ENCODE results near the gene CCDC192. TPM values are rescaled to one million over a fixed set of nuclear protein-coding genes. Genes with fewer than 3 reads are reported as not detected.
"Not testable (repeated sequence)": the region's sequence is repeated elsewhere in the genome, so short reads cannot be mapped to it uniquely, and the experiment has no call there.

Gene CCDC192
- total RNA-seq, 4 donors from 2014 or later, result 0.33 to 1.7 (median 1.1) TPM

DNA sequence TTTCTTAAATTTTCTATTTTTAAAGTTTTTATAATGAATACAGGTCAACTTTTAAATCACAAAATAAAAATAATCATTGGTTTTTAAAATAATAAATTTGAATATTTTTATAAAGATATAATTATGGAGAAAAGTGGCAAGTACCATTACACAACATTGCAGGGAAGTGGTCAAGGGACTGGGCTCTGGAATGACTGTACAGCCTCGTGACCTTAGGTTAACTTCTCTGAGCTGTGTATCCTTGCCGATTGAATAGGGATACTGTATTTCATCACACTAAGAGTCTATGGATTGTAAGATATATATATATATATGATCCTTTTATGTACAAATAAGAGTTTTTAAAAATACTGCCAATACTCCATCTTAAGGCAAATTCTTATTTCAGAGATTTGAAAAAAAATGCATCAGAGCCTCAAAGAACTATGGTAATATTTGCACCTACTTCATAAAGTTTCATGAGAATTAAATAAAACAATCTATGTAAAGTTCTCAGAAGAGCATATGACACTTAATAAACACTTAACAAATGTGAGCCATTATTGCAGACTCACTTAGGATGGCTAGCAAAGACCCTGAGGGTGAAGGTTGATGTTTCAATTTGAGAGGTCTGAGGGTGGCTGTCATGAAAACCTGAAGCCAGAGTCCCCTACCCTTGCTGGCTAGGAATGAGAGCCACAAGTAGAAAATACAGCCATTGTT lies 136.5 kb downstream of the CCDC192 start:
- intact Hi-C loops (cut with DNase I), result no loop called here
- DNase-seq (ENCODE audit: extremely low spot score), result no peak
- Histone ChIP-seq H3K36me3 (no peaks in the 10 kb centered on the region), H3K27ac (replicated peaks in 1 of 4) (no peak overlapping the region), H3K4me3 (no peak overlapping the region), H3K4me1 (peaks cover 2 to 8% (median 7%) of the 10 kb centered on the region in 4 donors), H3K9me3 (no peaks in the 10 kb centered on the region), H3K27me3 (no peaks in the 10 kb centered on the region)
- WGBS, result 66% methylated on average over 2 of the region's 2 CpGs
- TF ChIP-seq POLR2A (IDR thresholded peaks at IDR 0.05; ENCODE audit: low read depth), result no peak
- TF ChIP-seq POLR2AphosphoS5 (IDR thresholded peaks at IDR 0.05), result no peak
- TF ChIP-seq, protein P1, sequence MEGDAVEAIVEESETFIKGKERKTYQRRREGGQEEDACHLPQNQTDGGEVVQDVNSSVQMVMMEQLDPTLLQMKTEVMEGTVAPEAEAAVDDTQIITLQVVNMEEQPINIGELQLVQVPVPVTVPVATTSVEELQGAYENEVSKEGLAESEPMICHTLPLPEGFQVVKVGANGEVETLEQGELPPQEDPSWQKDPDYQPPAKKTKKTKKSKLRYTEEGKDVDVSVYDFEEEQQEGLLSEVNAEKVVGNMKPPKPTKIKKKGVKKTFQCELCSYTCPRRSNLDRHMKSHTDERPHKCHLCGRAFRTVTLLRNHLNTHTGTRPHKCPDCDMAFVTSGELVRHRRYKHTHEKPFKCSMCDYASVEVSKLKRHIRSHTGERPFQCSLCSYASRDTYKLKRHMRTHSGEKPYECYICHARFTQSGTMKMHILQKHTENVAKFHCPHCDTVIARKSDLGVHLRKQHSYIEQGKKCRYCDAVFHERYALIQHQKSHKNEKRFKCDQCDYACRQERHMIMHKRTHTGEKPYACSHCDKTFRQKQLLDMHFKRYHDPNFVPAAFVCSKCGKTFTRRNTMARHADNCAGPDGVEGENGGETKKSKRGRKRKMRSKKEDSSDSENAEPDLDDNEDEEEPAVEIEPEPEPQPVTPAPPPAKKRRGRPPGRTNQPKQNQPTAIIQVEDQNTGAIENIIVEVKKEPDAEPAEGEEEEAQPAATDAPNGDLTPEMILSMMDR (IDR thresholded peaks at IDR 0.05), result no peak
- TF ChIP-seq EP300 (IDR thresholded peaks at IDR 0.05), result no peak

DNA sequence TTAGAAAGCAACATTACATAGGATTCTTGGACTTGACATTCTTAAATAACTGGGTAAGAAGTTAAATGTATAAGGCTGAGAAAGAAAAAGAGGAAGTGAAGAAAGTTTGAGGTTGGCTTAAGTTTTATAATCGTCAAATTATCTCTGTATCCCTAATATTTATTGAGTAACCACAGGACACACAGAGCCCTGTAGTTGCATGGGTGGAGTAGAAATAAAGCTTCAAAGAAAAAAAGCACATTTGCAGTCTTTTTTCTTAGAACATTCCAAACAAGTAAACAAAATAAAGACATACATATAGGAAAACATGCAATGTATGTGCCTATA lies 137.0 kb downstream of the CCDC192 start:
- Histone ChIP-seq H3K9me3 (no peaks in the 10 kb centered on the region), H3K27ac (replicated peaks in 1 of 4) (no peak overlapping the region), H3K4me3 (no peak overlapping the region), H3K36me3 (no peaks in the 10 kb centered on the region), H3K4me1 (peaks cover 0 to 11% (median 6%) of the 10 kb centered on the region in 4 donors), H3K27me3 (no peaks in the 10 kb centered on the region)
- no peak for DNase-seq (ENCODE audit: extremely low spot score)
- no peak for TF ChIP-seq POLR2AphosphoS5 (IDR thresholded peaks at IDR 0.05)
- TF ChIP-seq, protein P1 (IDR thresholded peaks at IDR 0.05), result no peak
- WGBS, result 85% methylated on average over 1 of the region's 1 CpG
- intact Hi-C loops (cut with DNase I), result no loop called here

DNA sequence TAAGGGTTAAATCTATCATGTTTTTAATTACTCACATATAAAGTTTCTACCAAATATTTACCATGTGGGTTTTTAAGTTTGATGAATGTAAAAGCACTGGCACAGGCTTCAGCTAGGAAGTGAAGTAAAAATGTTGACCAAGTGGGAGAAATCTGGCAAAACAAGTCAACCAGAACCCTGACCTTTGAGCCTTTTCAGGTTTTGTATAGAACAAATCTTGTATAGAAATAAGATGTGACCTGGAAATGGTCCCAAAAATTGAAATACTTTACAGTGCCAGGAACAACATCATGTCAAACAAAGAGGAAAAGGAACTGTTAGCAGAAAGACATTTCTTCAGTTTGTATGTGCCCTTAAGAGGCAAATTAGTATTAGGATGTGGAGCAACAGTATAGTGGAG lies 137.6 kb downstream of the CCDC192 start:
- H3K27me3 ChIP-seq, result no peaks in the 10 kb centered on the region
- H3K4me1 ChIP-seq, result peaks cover 0 to 11% (median 6%) of the 10 kb centered on the region in 4 donors
- TF ChIP-seq, protein P1 (IDR thresholded peaks at IDR 0.05), result no peak
- TF ChIP-seq EP300 (IDR thresholded peaks at IDR 0.05) (no peak), POLR2AphosphoS5 (IDR thresholded peaks at IDR 0.05) (no peak), POLR2A (IDR thresholded peaks at IDR 0.05; ENCODE audit: low read depth) (no peak)
- DNase-seq (ENCODE audit: extremely low spot score), result no peak
- no peak overlapping the region for H3K4me3 ChIP-seq
- no peaks in the 10 kb centered on the region for H3K36me3 ChIP-seq
- intact Hi-C loops (cut with DNase I), result no loop called here
- H3K9me3 ChIP-seq, result no peaks in the 10 kb centered on the region
- H3K27ac ChIP-seq (replicated peaks in 1 of 4), result no peak overlapping the region

DNA sequence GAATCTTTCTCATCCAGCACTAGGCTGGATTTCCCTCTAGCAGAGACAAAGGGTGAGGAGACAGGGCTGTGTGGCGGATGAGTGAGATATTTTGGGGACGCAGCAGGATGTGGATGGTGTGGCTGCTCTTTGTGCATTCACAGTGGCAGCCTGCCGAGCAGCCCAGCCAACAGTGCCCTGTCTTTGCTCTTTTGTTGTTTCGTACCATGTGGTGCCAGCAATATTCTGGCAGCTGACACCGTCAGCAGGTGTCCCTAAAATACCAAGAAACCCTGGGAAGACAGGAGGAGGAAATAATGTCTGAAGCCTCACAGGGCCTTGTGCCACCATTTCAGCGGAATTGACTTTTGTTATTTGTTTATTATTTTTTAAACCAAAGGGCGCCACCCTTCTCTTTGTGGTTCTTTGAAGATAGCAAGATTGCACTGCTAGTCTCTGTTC lies 141.4 kb downstream of the CCDC192 start:
- Histone ChIP-seq H3K27me3 (no peaks in the 10 kb centered on the region), H3K9me3 (no peaks in the 10 kb centered on the region), H3K36me3 (no peaks in the 10 kb centered on the region), H3K4me1 (peaks cover 0 to 25% (median 13%) of the 10 kb centered on the region in 4 donors), H3K27ac (replicated peaks in 1 of 4) (peak overlapping the region in 1 of 4 donors; percentile 22), H3K4me3 (no peak overlapping the region)
- 53% methylated on average over 7 of the region's 7 CpGs for WGBS
- TF ChIP-seq POLR2AphosphoS5 (IDR thresholded peaks at IDR 0.05), result peak in 1 of 2 donors; percentile 13
- TF ChIP-seq, protein P1 (IDR thresholded peaks at IDR 0.05), result no peak
- DNase-seq (ENCODE audit: extremely low spot score), result no peak
- intact Hi-C loops (cut with DNase I), result no loop called here

DNA sequence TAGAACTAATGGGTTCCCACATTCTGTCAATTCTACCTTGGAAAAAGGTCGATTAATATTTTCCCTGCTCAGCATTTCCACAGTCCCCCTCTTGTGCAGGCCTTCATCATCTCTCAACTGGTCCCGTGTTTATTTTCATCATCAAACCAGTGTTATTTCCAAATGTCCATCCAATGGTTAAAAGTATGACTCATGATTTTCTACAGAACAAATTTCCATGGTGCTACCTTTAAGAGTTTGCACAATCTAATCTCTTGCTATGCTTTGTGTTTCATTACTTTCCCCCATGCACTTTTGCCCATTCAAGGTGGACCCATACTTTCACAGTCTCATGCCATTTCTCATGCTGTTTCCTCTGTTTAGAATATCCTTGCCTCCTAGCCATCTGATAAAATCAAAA lies 143.7 kb downstream of the CCDC192 start:
- Histone ChIP-seq H3K27ac (replicated peaks in 1 of 4) (no peak overlapping the region), H3K4me3 (no peak overlapping the region), H3K36me3 (no peaks in the 10 kb centered on the region), H3K4me1 (peaks cover 0 to 36% (median 15%) of the 10 kb centered on the region in 4 donors), H3K27me3 (no peaks in the 10 kb centered on the region), H3K9me3 (no peaks in the 10 kb centered on the region)
- DNase-seq (ENCODE audit: extremely low spot score), result no peak
- TF ChIP-seq, protein P1 (IDR thresholded peaks at IDR 0.05), result no peak
- no peak for TF ChIP-seq EP300 (IDR thresholded peaks at IDR 0.05)
- TF ChIP-seq POLR2AphosphoS5 (IDR thresholded peaks at IDR 0.05), result no peak
- no peak for TF ChIP-seq POLR2A (IDR thresholded peaks at IDR 0.05; ENCODE audit: low read depth)
- WGBS, result 91% methylated on average over 2 of the region's 2 CpGs
- intact Hi-C loops (cut with DNase I), result no loop called here

DNA sequence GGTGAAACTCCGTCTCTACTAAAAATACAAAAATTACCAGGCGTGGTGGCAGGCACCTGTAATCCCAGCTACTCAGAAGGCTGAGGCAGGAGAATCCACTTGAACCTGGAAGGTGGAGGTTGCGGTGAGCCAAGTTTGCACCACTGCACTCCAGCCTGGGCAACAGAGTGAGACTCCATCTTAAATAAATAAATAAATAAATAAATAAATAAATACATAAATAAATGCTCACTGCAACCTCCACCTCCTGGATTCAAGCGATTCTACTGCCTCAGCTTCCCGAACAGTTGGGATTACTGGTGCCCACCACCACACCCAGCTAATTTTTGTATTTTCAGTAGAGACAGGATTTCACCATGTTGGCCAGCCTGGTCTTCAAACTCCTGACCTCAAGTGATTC lies 144.4 kb downstream of the CCDC192 start:
- H3K9me3 ChIP-seq; H3K36me3 ChIP-seq; DNase-seq (ENCODE audit: extremely low spot score); H3K4me3 ChIP-seq; intact Hi-C loops (cut with DNase I); H3K27ac ChIP-seq (replicated peaks in 1 of 4); H3K27me3 ChIP-seq: not testable (repeated sequence)
- WGBS, result 98% methylated on average over 5 of the region's 5 CpGs
- H3K4me1 ChIP-seq, result peaks cover 0 to 38% (median 15%) of the 10 kb centered on the region in 4 donors

Data from esophagus muscularis mucosa (tissue), 4 donors.